ENCODE results near the gene LRCH4.

Gene LRCH4

DNA sequence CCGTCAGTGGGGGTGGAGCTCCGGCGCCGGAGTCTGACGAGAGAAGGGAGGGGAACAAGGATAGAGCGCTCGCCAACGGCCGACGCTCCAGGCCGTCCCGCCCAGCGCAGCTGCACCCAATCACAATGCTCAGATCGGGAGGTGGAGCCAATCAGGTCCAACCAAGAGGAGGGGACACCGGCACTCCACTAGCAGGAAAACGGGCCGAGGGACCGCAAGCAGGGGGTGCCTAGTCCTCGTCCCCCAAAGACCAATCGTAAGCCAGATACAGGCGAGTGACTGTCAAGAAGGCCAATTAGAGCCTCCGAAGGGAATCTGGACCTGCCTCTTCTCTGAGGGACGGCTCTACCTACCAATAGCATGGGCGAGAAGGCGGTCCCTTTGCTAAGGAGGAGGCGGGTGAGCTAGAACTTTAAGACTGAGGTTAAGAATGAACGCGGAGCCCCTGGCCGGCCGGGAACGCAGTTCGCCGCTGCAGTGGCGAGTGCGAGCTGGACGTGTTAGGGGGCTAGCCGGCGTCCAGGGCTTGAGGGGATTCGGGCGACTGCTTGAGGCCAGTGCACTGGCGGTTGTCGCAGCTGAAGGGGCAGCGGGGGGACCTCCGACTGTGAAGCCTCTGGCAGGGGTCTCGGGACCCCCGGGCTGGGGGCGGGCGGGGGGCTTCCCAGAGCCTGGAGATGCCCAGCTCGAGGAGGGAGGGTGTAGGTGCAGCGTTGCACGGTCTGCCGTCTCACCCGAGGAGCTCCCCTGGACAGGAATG, 517 bp upstream of the LRCH4 start, which contains the start of gene FBXO24:
FBXO24 (plus strand) TSS at position 63 of the 760 bp plus-strand sequence; CDS start at position 361, 298 bp downstream.
- DNase-seq (ENCODE audit: low read depth) = peak; percentile 100
- TF ChIP-seq, protein P1, sequence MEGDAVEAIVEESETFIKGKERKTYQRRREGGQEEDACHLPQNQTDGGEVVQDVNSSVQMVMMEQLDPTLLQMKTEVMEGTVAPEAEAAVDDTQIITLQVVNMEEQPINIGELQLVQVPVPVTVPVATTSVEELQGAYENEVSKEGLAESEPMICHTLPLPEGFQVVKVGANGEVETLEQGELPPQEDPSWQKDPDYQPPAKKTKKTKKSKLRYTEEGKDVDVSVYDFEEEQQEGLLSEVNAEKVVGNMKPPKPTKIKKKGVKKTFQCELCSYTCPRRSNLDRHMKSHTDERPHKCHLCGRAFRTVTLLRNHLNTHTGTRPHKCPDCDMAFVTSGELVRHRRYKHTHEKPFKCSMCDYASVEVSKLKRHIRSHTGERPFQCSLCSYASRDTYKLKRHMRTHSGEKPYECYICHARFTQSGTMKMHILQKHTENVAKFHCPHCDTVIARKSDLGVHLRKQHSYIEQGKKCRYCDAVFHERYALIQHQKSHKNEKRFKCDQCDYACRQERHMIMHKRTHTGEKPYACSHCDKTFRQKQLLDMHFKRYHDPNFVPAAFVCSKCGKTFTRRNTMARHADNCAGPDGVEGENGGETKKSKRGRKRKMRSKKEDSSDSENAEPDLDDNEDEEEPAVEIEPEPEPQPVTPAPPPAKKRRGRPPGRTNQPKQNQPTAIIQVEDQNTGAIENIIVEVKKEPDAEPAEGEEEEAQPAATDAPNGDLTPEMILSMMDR (IDR thresholded peaks at IDR 0.05; ENCODE audit: insufficient read depth, low read depth, low read length, missing control alignments) = no peak

DNA sequence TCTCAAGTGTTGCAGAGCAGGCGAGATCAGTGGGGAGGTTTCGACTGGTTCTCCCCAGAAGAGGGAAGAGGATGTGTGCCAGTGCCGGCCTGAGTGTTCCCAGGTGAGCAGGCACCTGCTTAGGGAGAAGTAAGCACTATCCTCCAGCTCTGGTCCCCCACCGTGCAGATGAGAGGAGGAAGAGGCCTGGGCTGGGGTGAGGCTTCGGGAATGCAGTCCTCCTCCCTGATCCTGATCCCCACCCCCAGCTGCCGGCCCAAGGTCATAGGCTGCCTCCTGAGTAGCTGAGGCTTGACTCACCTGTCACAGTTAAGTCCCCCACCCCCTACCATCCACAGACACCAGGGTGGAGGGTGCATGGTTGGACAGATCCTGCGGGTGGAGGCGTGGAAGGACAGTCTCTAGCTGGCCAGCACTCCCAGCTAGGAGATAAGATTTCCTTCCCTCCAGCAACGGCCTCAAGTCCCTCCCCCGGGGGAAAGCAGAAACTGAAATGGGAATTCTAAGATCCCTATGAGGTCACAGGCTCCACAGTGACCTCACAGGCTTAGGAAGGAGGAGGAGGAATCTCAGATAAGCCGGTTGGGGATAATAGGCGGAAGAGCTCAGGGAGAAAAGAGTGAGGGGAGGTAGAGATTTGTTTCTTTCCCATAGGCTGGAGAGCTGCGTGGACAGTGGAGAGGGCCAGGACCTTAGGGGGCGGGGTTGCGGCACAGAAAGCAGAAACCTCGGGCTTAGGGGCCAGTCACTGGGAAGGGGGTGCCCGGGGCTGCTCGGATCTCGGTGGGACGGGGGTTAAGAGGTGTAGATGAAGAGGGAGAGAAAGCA, 1.0 kb downstream of the LRCH4 start:
- H3K4me3 ChIP-seq (ENCODE audit: low read depth, low read length) = peak overlapping the region; percentile 93
- DNase-seq (ENCODE audit: low read depth) = no peak
- TF ChIP-seq, protein P1 (IDR thresholded peaks at IDR 0.05; ENCODE audit: insufficient read depth, low read depth, low read length, missing control alignments) = no peak

More for the DNA sequence above, 517 bp upstream of the LRCH4 start, which contains the start of gene FBXO24:
- H3K4me3 ChIP-seq (ENCODE audit: low read depth, low read length) = peak within 1 kb of the TSS; percentile 93

DNA sequence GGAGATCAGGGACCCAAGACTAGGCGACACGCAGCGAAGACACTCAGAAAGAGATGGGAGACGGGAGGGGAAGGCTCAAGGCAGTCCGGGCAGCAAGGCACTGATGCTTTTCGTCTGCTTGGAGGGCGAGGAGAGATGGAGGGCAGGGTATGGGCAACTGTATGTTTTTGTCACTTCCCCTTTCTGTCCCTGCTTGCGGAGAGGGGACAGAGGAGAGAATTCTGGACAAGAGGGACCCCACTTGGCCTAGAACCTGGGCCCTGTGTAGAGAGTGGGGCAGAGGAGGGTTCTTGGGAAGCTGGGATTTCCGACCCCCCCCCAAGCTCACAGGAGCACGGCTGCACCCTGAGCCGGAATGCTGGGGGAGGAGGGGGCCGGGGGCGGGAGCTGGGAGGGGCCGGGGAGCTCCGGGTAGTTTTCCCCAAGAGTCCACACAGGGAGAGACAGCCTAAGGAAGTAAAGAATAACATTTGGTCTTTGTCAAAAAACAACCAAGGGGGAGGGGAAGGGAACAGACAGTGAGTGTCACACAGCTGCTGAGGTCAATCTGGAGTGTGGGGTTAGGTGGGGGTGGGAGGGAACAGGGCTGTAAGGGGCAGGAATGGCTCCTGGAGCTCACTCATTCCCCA, 1.8 kb downstream of the LRCH4 start:
- peak; percentile 20 for DNase-seq (ENCODE audit: low read depth)
- TF ChIP-seq, protein P1 (IDR thresholded peaks at IDR 0.05; ENCODE audit: insufficient read depth, low read depth, low read length, missing control alignments) = no peak
- peak overlapping the region; percentile 93 for H3K4me3 ChIP-seq (ENCODE audit: low read depth, low read length)

DNA sequence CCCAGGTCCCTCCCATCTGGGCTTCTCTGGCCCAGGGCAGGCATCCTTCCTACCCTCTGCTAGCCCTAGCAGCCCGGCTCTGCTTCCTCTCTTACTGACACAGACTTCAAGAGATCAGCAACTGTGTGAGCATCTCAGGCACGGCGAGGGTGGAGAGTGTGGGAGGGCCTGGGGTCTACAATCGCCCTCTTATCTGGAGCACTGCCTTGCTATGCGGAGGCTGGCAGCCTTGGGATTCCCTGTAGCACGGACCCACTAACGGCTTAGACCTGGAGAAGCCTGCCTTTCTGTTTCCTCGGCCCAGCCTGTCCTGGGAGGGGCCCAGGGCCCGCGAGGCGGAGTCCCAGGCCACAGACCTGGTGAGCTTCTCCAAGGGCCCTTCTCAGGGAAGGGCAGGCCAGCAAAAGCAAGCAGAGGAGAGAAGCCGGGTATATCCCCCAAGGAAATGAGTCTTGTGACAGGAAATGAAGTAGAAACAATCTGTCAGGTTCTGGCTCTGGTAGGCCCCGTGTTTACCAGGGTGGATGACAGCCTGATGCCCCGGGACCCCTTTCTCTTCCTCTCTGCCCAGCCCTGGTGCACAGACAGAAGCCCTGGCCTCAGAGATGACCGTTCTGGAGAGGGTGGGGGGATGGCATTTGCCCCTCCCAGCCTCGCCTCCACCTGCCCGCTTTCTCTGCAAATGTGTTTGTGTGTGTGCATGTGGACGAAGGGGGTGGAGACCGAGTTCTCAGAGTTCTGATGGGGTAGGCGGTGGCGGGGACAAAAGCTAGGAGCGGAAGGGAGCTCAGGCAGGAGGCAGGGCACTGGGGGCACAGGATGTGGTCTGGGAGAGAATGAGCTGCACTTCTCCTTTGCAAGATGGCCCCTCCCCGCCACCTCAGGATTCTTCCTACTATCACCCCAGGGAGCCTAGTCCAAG, 2.5 kb downstream of the LRCH4 start:
- TF ChIP-seq, protein P1 (IDR thresholded peaks at IDR 0.05; ENCODE audit: insufficient read depth, low read depth, low read length, missing control alignments) = no peak
- peak; percentile 81 for DNase-seq (ENCODE audit: low read depth)
- peak overlapping the region; percentile 93 for H3K4me3 ChIP-seq (ENCODE audit: low read depth, low read length)

DNA sequence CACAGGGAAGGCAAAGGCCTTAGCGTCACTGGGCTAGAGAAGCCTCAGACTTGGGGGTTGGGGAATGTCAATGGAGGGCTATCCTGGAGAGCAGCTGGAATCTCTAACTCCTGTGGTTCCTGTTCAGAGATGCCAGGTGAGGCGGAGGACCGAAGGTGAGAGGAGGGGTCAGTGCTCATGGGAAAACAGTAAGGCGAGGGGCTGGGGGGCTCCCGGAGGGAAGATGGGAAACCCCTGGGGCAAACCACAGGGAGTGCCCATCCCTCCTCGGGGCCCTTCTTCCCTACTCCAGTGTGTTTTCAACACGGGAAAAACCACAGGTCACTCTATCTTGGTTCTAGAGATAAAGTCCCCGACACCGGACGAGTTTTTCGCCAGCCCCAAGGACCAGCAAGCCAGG, 3.3 kb downstream of the LRCH4 start:
- TF ChIP-seq, protein P1 (IDR thresholded peaks at IDR 0.05; ENCODE audit: insufficient read depth, low read depth, low read length, missing control alignments) = no peak
- no peak overlapping the region for H3K4me3 ChIP-seq (ENCODE audit: low read depth, low read length)

More for the DNA sequence above, 3.3 kb downstream of the LRCH4 start:
- DNase-seq (ENCODE audit: low read depth) = no peak

All from GM12865 (cell line).